ENCODE results near the gene PTGER1.

DNA sequence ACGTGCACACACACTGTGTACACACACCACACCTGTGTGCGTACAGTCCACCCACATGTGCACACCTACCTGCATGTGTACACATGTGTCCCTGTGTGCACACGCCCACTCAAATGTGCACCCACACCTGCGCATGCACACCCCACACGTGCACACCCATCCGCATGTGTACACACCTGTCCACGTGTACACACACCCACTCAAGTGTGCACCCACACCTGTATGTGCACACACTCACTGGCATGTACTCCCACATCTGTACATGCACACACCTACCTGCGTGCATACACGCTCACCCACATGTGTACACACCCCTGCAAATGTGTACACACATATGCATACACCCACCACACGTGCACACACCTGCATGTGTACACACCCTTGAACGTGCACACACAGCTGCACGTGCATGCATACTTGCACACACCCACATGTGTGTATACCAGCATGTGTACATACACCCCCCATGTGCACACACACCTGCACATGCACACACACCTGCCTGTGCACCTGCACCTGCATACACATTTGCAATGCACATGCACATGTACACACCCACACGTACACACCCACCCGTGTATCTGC is 31.4 kb downstream of the PTGER1 start:
- TF ChIP-seq, protein P1, sequence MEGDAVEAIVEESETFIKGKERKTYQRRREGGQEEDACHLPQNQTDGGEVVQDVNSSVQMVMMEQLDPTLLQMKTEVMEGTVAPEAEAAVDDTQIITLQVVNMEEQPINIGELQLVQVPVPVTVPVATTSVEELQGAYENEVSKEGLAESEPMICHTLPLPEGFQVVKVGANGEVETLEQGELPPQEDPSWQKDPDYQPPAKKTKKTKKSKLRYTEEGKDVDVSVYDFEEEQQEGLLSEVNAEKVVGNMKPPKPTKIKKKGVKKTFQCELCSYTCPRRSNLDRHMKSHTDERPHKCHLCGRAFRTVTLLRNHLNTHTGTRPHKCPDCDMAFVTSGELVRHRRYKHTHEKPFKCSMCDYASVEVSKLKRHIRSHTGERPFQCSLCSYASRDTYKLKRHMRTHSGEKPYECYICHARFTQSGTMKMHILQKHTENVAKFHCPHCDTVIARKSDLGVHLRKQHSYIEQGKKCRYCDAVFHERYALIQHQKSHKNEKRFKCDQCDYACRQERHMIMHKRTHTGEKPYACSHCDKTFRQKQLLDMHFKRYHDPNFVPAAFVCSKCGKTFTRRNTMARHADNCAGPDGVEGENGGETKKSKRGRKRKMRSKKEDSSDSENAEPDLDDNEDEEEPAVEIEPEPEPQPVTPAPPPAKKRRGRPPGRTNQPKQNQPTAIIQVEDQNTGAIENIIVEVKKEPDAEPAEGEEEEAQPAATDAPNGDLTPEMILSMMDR (IDR thresholded peaks at IDR 0.05; ENCODE audit: low read length) = no peak
- TF ChIP-seq EZH2 (IDR thresholded peaks at IDR 0.05; ENCODE audit: borderline replicate concordance, low read length) = no peak
